Measurements from ENCODE around the gene SCYGR2.

DNA sequence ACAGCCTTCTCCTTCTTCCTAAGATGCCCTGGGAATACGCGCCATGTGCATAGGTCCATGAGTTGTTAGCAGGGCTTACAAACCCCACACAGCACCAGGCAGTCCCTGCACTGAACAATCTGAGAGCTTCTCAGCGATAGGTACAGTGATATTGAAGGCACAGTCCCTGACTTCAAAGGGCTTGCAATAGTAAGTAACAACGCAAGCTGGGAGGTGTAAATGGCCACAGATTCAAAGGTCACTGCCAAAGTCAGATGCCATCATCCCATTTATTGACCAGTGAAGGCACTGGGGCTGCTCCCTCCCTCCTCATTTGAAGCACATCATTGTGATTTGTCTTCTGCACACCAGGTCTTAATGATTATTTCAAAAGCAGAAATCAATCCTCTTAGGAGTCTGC is 16.5 kb downstream of the SCYGR2 start:
- TF ChIP-seq POLR2A (IDR thresholded peaks at IDR 0.05) = no peak
- TF ChIP-seq, protein P1, sequence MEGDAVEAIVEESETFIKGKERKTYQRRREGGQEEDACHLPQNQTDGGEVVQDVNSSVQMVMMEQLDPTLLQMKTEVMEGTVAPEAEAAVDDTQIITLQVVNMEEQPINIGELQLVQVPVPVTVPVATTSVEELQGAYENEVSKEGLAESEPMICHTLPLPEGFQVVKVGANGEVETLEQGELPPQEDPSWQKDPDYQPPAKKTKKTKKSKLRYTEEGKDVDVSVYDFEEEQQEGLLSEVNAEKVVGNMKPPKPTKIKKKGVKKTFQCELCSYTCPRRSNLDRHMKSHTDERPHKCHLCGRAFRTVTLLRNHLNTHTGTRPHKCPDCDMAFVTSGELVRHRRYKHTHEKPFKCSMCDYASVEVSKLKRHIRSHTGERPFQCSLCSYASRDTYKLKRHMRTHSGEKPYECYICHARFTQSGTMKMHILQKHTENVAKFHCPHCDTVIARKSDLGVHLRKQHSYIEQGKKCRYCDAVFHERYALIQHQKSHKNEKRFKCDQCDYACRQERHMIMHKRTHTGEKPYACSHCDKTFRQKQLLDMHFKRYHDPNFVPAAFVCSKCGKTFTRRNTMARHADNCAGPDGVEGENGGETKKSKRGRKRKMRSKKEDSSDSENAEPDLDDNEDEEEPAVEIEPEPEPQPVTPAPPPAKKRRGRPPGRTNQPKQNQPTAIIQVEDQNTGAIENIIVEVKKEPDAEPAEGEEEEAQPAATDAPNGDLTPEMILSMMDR (IDR thresholded peaks at IDR 0.05 in 8 of 11, conservative IDR thresholded peaks at IDR 0.05 in 3 of 11) = no peak

Measured in spleen (tissue), 7 donors.